NB4 (cell line): Measurements from ENCODE around the gene IRX4.

Experiments used
- MYC ChIP-seq: IDR thresholded peaks from 2 replicates; pipeline ENCODE4 v1.6.1; 2011; ENCODE audit warnings: low read depth, low read length
- POLR2A ChIP-seq: IDR thresholded peaks from 2 replicates; pipeline ENCODE4 v1.6.1; 2011; ENCODE audit warnings: mild to moderate bottlenecking; ENCODE audit not compliant: insufficient read length; ENCODE audit errors: extremely low read depth
- TF ChIP-seq, protein P1 (sequence below): IDR thresholded peaks from one replicate; pipeline ENCODE4 v1.5.1; 2012; ENCODE audit warnings: low read depth, low read length

DNA sequence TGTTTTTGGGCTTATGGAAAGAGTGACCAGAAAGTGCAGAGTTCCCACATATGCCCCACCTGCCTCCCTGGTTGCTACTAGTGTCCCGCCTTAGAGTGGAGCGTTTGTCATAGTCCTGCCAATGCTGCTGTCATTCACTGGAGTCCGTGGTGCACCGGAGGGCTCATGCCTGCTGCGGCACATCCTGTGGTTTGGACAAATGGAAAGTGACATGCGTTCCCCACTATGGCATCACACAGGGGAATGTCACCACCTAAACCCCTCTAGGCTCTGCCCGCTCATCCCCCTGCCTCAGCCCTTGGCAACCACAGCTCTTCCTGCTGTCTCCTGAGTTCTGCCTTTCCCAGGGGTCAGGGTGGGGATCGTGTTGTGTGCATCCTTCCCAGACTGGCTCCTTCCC is 29.2 kb downstream of the IRX4 start:
- TF ChIP-seq, protein P1, sequence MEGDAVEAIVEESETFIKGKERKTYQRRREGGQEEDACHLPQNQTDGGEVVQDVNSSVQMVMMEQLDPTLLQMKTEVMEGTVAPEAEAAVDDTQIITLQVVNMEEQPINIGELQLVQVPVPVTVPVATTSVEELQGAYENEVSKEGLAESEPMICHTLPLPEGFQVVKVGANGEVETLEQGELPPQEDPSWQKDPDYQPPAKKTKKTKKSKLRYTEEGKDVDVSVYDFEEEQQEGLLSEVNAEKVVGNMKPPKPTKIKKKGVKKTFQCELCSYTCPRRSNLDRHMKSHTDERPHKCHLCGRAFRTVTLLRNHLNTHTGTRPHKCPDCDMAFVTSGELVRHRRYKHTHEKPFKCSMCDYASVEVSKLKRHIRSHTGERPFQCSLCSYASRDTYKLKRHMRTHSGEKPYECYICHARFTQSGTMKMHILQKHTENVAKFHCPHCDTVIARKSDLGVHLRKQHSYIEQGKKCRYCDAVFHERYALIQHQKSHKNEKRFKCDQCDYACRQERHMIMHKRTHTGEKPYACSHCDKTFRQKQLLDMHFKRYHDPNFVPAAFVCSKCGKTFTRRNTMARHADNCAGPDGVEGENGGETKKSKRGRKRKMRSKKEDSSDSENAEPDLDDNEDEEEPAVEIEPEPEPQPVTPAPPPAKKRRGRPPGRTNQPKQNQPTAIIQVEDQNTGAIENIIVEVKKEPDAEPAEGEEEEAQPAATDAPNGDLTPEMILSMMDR, result no peak
- TF ChIP-seq POLR2A, result no peak
- no peak for TF ChIP-seq MYC
